ENCODE data around the gene ANKRD55. TPM values are rescaled to one million over a fixed set of nuclear protein-coding genes. Genes with fewer than 3 reads are reported as not detected.
"Not testable (repeated sequence)": the region's sequence is repeated elsewhere in the genome, so short reads cannot be mapped to it uniquely, and the experiment has no call there.

Gene ANKRD55
- total RNA-seq, 1 donor: under 0.01 TPM

DNA sequence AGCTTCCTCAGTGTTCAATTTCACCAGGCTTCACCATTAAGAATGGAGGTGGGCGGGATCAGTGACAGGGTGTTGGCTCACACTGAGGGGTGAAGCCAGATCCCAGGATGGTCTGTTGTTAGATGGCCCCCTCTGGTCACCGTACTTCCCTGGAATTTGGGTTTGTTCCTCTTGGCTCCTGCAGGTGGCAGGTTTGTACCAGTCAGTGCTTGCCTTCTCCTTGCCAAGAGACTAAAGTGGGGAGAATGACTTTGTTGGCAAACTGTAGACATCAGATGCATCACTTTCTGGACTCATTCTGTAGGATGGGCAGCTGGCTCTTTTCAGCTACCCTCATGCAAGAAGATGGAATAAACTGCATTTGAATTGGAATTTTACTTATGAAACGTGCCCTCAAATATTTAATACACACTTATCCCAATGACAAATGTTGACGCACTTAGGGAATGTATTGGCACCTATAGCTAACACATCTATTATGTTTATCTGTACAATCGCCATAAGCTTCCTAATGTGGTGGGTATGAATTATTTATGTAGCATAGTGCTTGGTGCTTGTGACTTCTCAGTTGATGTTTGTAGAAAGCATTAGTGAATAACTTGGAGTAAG, 31.4 kb upstream of the ANKRD55 start:
- H3K4me3 ChIP-seq (ENCODE audit: low read depth, low read length): no peak overlapping the region
- peak; percentile 55 for TF ChIP-seq CTCF (IDR thresholded peaks at IDR 0.05; ENCODE audit: insufficient read depth, low read depth, low read length)
- peak; percentile 17 for DNase-seq (ENCODE audit: low read depth)

- DNase-seq (ENCODE audit: low read depth): no peak
- TF ChIP-seq CTCF (IDR thresholded peaks at IDR 0.05; ENCODE audit: insufficient read depth, low read depth, low read length): no peak
- no peak overlapping the region for H3K4me3 ChIP-seq (ENCODE audit: low read depth, low read length)
Measured at GRCh38 chr5:56262279-56262678, 29.1 kb upstream of the ANKRD55 start.

DNA sequence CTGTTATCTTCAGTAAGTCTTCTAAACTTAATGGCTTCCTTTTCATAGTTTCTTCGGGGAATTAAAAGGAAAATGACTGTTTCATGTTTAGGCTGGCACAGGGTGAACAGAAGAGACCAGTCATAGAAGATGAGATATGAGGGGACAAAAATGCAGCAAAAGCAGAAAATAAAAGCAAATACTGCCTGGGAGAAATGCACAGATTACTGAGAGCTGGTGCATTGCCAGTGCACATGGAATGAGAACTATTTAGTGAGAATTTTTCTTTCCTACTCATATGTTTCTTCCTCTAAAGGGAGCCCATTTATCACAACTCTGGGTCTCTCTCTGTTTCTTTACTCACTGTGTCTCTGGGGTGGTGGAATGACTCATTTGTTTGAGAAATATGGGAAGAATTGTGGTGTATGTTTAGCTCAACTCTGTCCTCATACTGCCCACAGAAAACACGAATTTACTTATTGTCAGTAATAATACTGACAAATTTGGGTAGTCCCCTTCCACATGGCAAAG, 25.9 kb upstream of the ANKRD55 start:
- no peak for TF ChIP-seq CTCF (IDR thresholded peaks at IDR 0.05; ENCODE audit: insufficient read depth, low read depth, low read length)
- DNase-seq (ENCODE audit: low read depth): peak; percentile 93
- peak overlapping the region; percentile 26 for H3K4me3 ChIP-seq (ENCODE audit: low read depth, low read length)

- not testable (repeated sequence) for DNase-seq (ENCODE audit: low read depth); H3K4me3 ChIP-seq (ENCODE audit: low read depth, low read length)
Measured at GRCh38 chr5:56257763-56258529, 24.8 kb upstream of the ANKRD55 start.

- no peak for DNase-seq (ENCODE audit: low read depth)
- no peak overlapping the region for H3K4me3 ChIP-seq (ENCODE audit: low read depth, low read length)
- no peak for TF ChIP-seq CTCF (IDR thresholded peaks at IDR 0.05; ENCODE audit: insufficient read depth, low read depth, low read length)
Measured at GRCh38 chr5:56257010-56257409, 23.9 kb upstream of the ANKRD55 start.

- DNase-seq (ENCODE audit: low read depth): no peak
- H3K4me3 ChIP-seq (ENCODE audit: low read depth, low read length): no peak overlapping the region
- TF ChIP-seq CTCF (IDR thresholded peaks at IDR 0.05; ENCODE audit: insufficient read depth, low read depth, low read length): no peak
Measured at GRCh38 chr5:56255502-56255901, 22.4 kb upstream of the ANKRD55 start.

- no peak for DNase-seq (ENCODE audit: low read depth)
- H3K4me3 ChIP-seq (ENCODE audit: low read depth, low read length): no peak overlapping the region
- no peak for TF ChIP-seq CTCF (IDR thresholded peaks at IDR 0.05; ENCODE audit: insufficient read depth, low read depth, low read length)
Measured at GRCh38 chr5:56253924-56254323, 20.8 kb upstream of the ANKRD55 start.

Measured in fibroblast of villous mesenchyme (primary cell).